ENCODE measurements around the gene RASA1. TPM values are rescaled to one million over a fixed set of nuclear protein-coding genes. Genes with fewer than 3 reads are reported as not detected.

RASA1 gene
- total and polyA plus RNA-seq, 9 of the 15 experiments (the other 6 are each of a cell fraction or from before 2014, with no cell fraction given) = 3.2 to 17.3 (median 9.2) TPM

GRCh38 chr5:87300744-87301143, 33.1 kb downstream of the RASA1 start (continued):
- TF ChIP-seq ATF3 (IDR thresholded peaks at IDR 0.05) (peak; percentile 69), ATF3 (CRISPR knock-in tag; conservative IDR thresholded peaks at IDR 0.05) (no peak), CHD7 (IDR thresholded peaks at IDR 0.05; ENCODE audit: low read depth, low read length) (no peak), MTA1 (IDR thresholded peaks at IDR 0.05; ENCODE audit: borderline replicate concordance) (no peak)

Data from K562 (cell line).